ENCODE results near the gene SNX7. TPM values are rescaled to one million over a fixed set of nuclear protein-coding genes. Genes with fewer than 3 reads are reported as not detected.

SNX7 gene
- total and polyA plus RNA-seq, 7 donors, result 1.6 to 4.1 (median 1.8) TPM

GRCh38 chr1:98668733-98669132 is 7.2 kb downstream of the SNX7 start:
- no peaks in the 10 kb centered on the region for H3K9me3 ChIP-seq
- DNase-seq, result no peak
- TF ChIP-seq CTCF (IDR thresholded peaks at IDR 0.05), result no peak
- H3K4me3 ChIP-seq, result no peak overlapping the region
- H3K36me3 ChIP-seq (ENCODE audit: insufficient read depth in 1 of 2, low read depth in 1 of 2), result no peaks in the 10 kb centered on the region
- no peaks in the 10 kb centered on the region for H3K4me1 ChIP-seq
- intact Hi-C loops (cut with DNase I), result no loop called here
- peaks cover 0 to 12% (median 0%) of the 10 kb centered on the region in 3 donors for H3K27me3 ChIP-seq (ENCODE audit: insufficient read depth in 3 of 3, low read length in 2 of 3)
- WGBS, 3 donors, result 15 to 33% (median 16%) methylated on average over 2 of the region's 2 CpGs
- H3K27ac ChIP-seq, result no peak overlapping the region
- peak in 1 of 4 donors; percentile 43 for ATAC-seq

- no peak for TF ChIP-seq CTCF (IDR thresholded peaks at IDR 0.05)
- no peaks in the 10 kb centered on the region for H3K4me1 ChIP-seq
- ATAC-seq (no peak), DNase-seq (no peak)
- intact Hi-C loops (cut with DNase I), result no loop called here
- peaks cover 0 to 3% (median 0%) of the 10 kb centered on the region in 3 donors for H3K27me3 ChIP-seq (ENCODE audit: insufficient read depth in 3 of 3, low read length in 2 of 3)
- WGBS, 3 donors, result 62 to 76% (median 65%) methylated on average over 2 of the region's 2 CpGs
- H3K4me3 ChIP-seq, result no peak overlapping the region
- no peak overlapping the region for H3K27ac ChIP-seq
- no peaks in the 10 kb centered on the region for H3K36me3 ChIP-seq (ENCODE audit: insufficient read depth in 1 of 2, low read depth in 1 of 2)
- H3K9me3 ChIP-seq, result no peaks in the 10 kb centered on the region
Observed at GRCh38 chr1:98669355-98670296, 8.1 kb downstream of the SNX7 start.

GRCh38 chr1:98672189-98672588 is 10.7 kb downstream of the SNX7 start:
- H3K27ac ChIP-seq, result no peak overlapping the region
- intact Hi-C loops (cut with DNase I), result no loop called here
- H3K27me3 ChIP-seq (ENCODE audit: insufficient read depth in 3 of 3, low read length in 2 of 3), result no peaks in the 10 kb centered on the region
- no peak for TF ChIP-seq CTCF (IDR thresholded peaks at IDR 0.05)
- ATAC-seq (no peak), DNase-seq (no peak)
- 62 to 67% (median 65%) methylated on average over 2 of the region's 2 CpGs for WGBS, 3 donors
- H3K4me1 ChIP-seq, result no peaks in the 10 kb centered on the region
- H3K9me3 ChIP-seq, result no peaks in the 10 kb centered on the region
- H3K4me3 ChIP-seq, result no peak overlapping the region
- no peaks in the 10 kb centered on the region for H3K36me3 ChIP-seq (ENCODE audit: insufficient read depth in 1 of 2, low read depth in 1 of 2)

GRCh38 chr1:98674075-98674781 is 12.7 kb downstream of the SNX7 start:
- WGBS, 3 donors, result 28 to 50% (median 29%) methylated on average over 5 of the region's 5 CpGs
- no peak overlapping the region for H3K4me3 ChIP-seq
- TF ChIP-seq CTCF (IDR thresholded peaks at IDR 0.05), result no peak
- no peaks in the 10 kb centered on the region for H3K4me1 ChIP-seq
- H3K9me3 ChIP-seq, result no peaks in the 10 kb centered on the region
- no peak for ATAC-seq
- DNase-seq, result no peak
- no peak overlapping the region for H3K27ac ChIP-seq
- no peaks in the 10 kb centered on the region for H3K27me3 ChIP-seq (ENCODE audit: insufficient read depth in 3 of 3, low read length in 2 of 3)
- H3K36me3 ChIP-seq (ENCODE audit: insufficient read depth in 1 of 2, low read depth in 1 of 2), result no peaks in the 10 kb centered on the region
- intact Hi-C loops (cut with DNase I), result no loop called here

Data from psoas muscle (tissue), 8 donors.